GM23338 (cell line): Measurements from ENCODE around the gene TAT. TPM values are rescaled to one million over a fixed set of nuclear protein-coding genes. Genes with fewer than 3 reads are reported as not detected.

Experiments
- ATAC-seq: fragments of 200-7000 bp; cut with Tn5 transposase; 3 replicates; pipeline ENCODE4 v1.9.1; 2020
- DNase-seq: peaks from one replicate; pipeline ENCODE4 v3.0.0-alpha.2; 2015; ENCODE audit warnings: low spot score
- H2AFZ ChIP-seq: fragments of 200-600 bp; sonication (generic); 2 replicates; pipeline ENCODE4 v1.8.0; 2016; ENCODE audit warnings: antibody characterized with exemption, mild to moderate bottlenecking, moderate library complexity
- H3F3A ChIP-seq: fragments of 200-600 bp; sonication (generic); replicated peaks from 2 replicates; pipeline ENCODE4 v1.8.0; 2017; ENCODE audit warnings: antibody characterized with exemption, mixed run types, low read depth
- H3K27ac ChIP-seq: fragments of 200-600 bp; sonication (generic); 2 replicates; pipeline ENCODE4 v1.6.1; 2016; ENCODE audit warnings: low read depth
- H3K27me3 ChIP-seq: fragments of 200-600 bp; sonication (generic); 2 replicates; pipeline ENCODE4 v1.8.0; 2016; ENCODE audit warnings: mild to moderate bottlenecking, mixed run types, moderate library complexity; ENCODE audit not compliant: insufficient read depth
- H3K36me3 ChIP-seq: fragments of 200-600 bp; sonication (generic); 2 replicates; pipeline ENCODE4 v1.8.0; 2016; ENCODE audit warnings: mild to moderate bottlenecking; ENCODE audit not compliant: insufficient read depth
- H3K4me1 ChIP-seq: fragments of 200-600 bp; sonication (generic); 2 replicates; pipeline ENCODE4 v1.8.0; 2016; ENCODE audit warnings: mild to moderate bottlenecking, moderate library complexity; ENCODE audit not compliant: insufficient read depth
- H3K4me2 ChIP-seq: fragments of 200-600 bp; sonication (generic); 2 replicates; pipeline ENCODE4 v1.7.1; 2017; ENCODE audit warnings: mixed run types
- H3K4me3 ChIP-seq: fragments of 200-600 bp; sonication (generic); 2 replicates; pipeline ENCODE4 v1.6.1; 2016; ENCODE audit warnings: mixed run types
- H3K79me2 ChIP-seq: fragments of 200-600 bp; sonication (generic); replicated peaks from 2 replicates; pipeline ENCODE4 v1.8.0; 2017; ENCODE audit warnings: mild to moderate bottlenecking; ENCODE audit not compliant: insufficient read depth
- H3K9me2 ChIP-seq: fragments of 200-600 bp; sonication (generic); 2 replicates; pipeline ENCODE4 v1.8.0; 2017; ENCODE audit not compliant: insufficient read depth
- H4K20me1 ChIP-seq: fragments of 200-600 bp; sonication (generic); replicated peaks from 2 replicates; pipeline ENCODE4 v1.8.0; 2017; ENCODE audit warnings: mild to moderate bottlenecking; ENCODE audit not compliant: insufficient read depth
- H3K27ac Mint-ChIP-seq: 2 replicates; pipeline ENCODE4 v1.8.0; 2020; ENCODE audit warnings: inconsistent platforms, mild to moderate bottlenecking, moderate library complexity, mixed read lengths
- H3K27me3 Mint-ChIP-seq: 3 replicates; pipeline ENCODE4 v1.8.0; 2022; ENCODE audit warnings: low read depth, mild to moderate bottlenecking, moderate library complexity, mixed read lengths, inconsistent platforms; ENCODE audit not compliant: insufficient read depth, poor library complexity
- H3K36me3 Mint-ChIP-seq: 3 replicates; pipeline ENCODE4 v1.8.0; 2021; ENCODE audit warnings: low read depth, mild to moderate bottlenecking, inconsistent platforms, moderate library complexity, mixed read lengths
- H3K4me1 Mint-ChIP-seq: 3 replicates; pipeline ENCODE4 v1.8.0; 2020; ENCODE audit warnings: mild to moderate bottlenecking, inconsistent platforms, mixed read lengths
- H3K4me3 Mint-ChIP-seq: 3 replicates; pipeline ENCODE4 v1.8.0; 2021; ENCODE audit warnings: moderate library complexity, mild to moderate bottlenecking, inconsistent platforms, mixed read lengths
- H3K9me3 Mint-ChIP-seq: 3 replicates; pipeline ENCODE4 v1.8.0; 2020; ENCODE audit warnings: moderate library complexity, mild to moderate bottlenecking, inconsistent platforms, mixed read lengths
- CREB1 ChIP-seq: fragments of 250-450 bp; sonication (Bioruptor Pico); IDR thresholded peaks from 2 replicates; pipeline ENCODE4 v1.5.0; 2020; ENCODE audit warnings: low read depth, mild to moderate bottlenecking, moderate library complexity
- EZH2 ChIP-seq: fragments of 200-600 bp; sonication (generic); IDR thresholded peaks from one replicate; pipeline ENCODE4 v1.8.0; 2017; ENCODE audit warnings: antibody characterized with exemption, mild to moderate bottlenecking, low read depth; ENCODE audit not compliant: unreplicated experiment
- EZH2phosphoT487 ChIP-seq: fragments of 200-600 bp; sonication (generic); IDR thresholded peaks from one replicate; pipeline ENCODE4 v1.8.1; 2018; ENCODE audit warnings: antibody characterized with exemption; ENCODE audit not compliant: unreplicated experiment
- JUNB ChIP-seq: IDR thresholded peaks from one replicate; pipeline ENCODE4 v1.6.1; 2016; ENCODE audit warnings: antibody characterized with exemption; ENCODE audit not compliant: unreplicated experiment
- NANOG ChIP-seq: IDR thresholded peaks from 2 replicates; pipeline ENCODE4 v1.6.1; 2016; ENCODE audit warnings: antibody characterized with exemption, borderline replicate concordance
- POLR2AphosphoS5 ChIP-seq: IDR thresholded peaks from 2 replicates; pipeline ENCODE4 v1.6.1; 2016; ENCODE audit warnings: antibody characterized with exemption, low read depth
- STAT1 ChIP-seq: IDR thresholded peaks from one replicate; pipeline ENCODE4 v1.6.1; 2016; ENCODE audit warnings: antibody characterized with exemption; ENCODE audit not compliant: unreplicated experiment
- ZNF114 ChIP-seq: fragments of 250-450 bp; sonication (Bioruptor Pico); IDR thresholded peaks from 2 replicates; pipeline ENCODE4 v1.5.0; 2020; ENCODE audit warnings: mild to moderate bottlenecking, moderate library complexity
- ZNF331 ChIP-seq: fragments of 250-450 bp; sonication (Bioruptor Pico); IDR thresholded peaks from 2 replicates; pipeline ENCODE4 v1.5.0; 2020; ENCODE audit warnings: low read depth, mild to moderate bottlenecking, moderate library complexity
- polyA plus RNA-seq: library from polyadenylated mRNA; unstranded; fragments of >200 nt; fragmentation: Nextera tagmentation; extraction: Ambion mirVana; gene quantifications from 2 replicates; pipeline ENCODE4 v1.2.1, GENCODE V29; 2016
- total RNA-seq: library from RNA; depleted of rRNA; stranded (reverse); fragments of >200 nt; shearing (Covaris generic); gene quantifications from 2 replicates; pipeline ENCODE4 v1.2.3, GENCODE V29; 2014
- TF ChIP-seq, protein P1 (sequence below), 2 experiments: fragments of 200-600 bp in 1 of 2; sonication (generic) in 1 of 2; conservative IDR thresholded peaks; 2 replicates each; pipeline versions ENCODE4 v1.5.1 to v1.6.1; 2016 to 2017; ENCODE audit warnings: antibody characterized with exemption in 2 of 2, low read depth in 2 of 2, mild to moderate bottlenecking in 2 of 2, moderate library complexity in 1 of 2
- TF ChIP-seq, protein P2 (sequence below): IDR thresholded peaks from one replicate; pipeline ENCODE4 v1.6.1; 2018; ENCODE audit warnings: antibody characterized with exemption; ENCODE audit not compliant: unreplicated experiment
- TF ChIP-seq, protein P3 (sequence below): fragments of 250-450 bp; sonication (Bioruptor Pico); IDR thresholded peaks from 2 replicates; pipeline ENCODE4 v1.5.0; 2020; ENCODE audit warnings: mild to moderate bottlenecking, moderate library complexity
- TF ChIP-seq, protein P4 (sequence below): IDR thresholded peaks from 2 replicates; pipeline ENCODE4 v1.6.1; 2016; ENCODE audit warnings: antibody characterized with exemption

Gene TAT
- total and polyA plus RNA-seq, 2 experiments from 2014 or later = 0.05 TPM; not detected in 1

DNA sequence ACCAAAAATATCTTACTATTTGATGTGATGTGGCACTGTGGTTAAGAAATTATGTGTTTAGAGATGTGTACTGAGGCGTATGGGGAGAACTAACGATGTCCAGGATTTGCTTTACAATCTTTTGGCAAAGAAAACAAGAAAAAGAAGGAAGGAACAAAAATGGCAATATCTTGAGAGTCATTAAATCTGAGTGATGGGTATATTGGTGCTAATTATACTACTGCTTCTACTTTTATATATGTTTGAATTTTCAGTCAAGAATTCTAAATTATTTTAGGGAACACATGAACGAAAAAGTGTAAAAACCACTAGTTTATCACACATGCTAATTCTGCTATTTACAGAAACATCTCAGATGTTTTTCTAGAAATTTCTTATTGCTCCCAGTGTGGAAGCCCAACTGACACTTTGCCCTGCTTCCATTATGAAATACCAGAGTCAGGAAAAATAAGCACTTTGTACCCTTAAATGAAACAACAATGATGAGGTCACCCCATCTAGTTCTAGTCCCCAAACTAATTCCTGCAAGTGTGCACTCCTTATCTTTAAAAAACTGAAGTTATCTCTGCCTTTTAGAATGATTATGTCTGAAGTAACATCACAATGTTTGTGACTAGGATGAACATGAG is 18.8 kb downstream of the TAT start:
- peaks cover 6% of the 10 kb centered on the region; the same call in 1 of the 2 replicates for H3K9me2 ChIP-seq
- no peaks in the 10 kb centered on the region for H3K27me3 ChIP-seq
- Mint-ChIP-seq H3K36me3 (peaks cover 11% of the 10 kb centered on the region), H3K9me3 (peaks cover 19% of the 10 kb centered on the region), H3K27ac (no peak overlapping the region), H3K4me3 (no peak overlapping the region), H3K4me1 (no peaks in the 10 kb centered on the region), H3K27me3 (peaks cover 3% of the 10 kb centered on the region)
- ATAC-seq (no peak), DNase-seq (no peak)
- no peak overlapping the region for H2AFZ ChIP-seq
- no peak overlapping the region for H3K4me3 ChIP-seq
- H4K20me1 ChIP-seq = no peaks in the 10 kb centered on the region
- H3K27ac ChIP-seq = no peak overlapping the region
- no peaks in the 10 kb centered on the region for H3K79me2 ChIP-seq
- no peaks in the 10 kb centered on the region for H3K4me1 ChIP-seq
- H3K4me2 ChIP-seq = no peak overlapping the region
- 0 out of 2 replicates have a peak, but pooled peaks cover 6% of the 10 kb centered on the region for H3K36me3 ChIP-seq
- TF ChIP-seq CREB1 (CRISPR knock-in tag) = no peak
- TF ChIP-seq EZH2 = no peak
- TF ChIP-seq POLR2AphosphoS5 = no peak
- TF ChIP-seq ZNF331 = no peak
- TF ChIP-seq ZNF114 (CRISPR knock-in tag) = no peak
- no peak for TF ChIP-seq JUNB
- TF ChIP-seq STAT1 = no peak
- TF ChIP-seq, protein P1, sequence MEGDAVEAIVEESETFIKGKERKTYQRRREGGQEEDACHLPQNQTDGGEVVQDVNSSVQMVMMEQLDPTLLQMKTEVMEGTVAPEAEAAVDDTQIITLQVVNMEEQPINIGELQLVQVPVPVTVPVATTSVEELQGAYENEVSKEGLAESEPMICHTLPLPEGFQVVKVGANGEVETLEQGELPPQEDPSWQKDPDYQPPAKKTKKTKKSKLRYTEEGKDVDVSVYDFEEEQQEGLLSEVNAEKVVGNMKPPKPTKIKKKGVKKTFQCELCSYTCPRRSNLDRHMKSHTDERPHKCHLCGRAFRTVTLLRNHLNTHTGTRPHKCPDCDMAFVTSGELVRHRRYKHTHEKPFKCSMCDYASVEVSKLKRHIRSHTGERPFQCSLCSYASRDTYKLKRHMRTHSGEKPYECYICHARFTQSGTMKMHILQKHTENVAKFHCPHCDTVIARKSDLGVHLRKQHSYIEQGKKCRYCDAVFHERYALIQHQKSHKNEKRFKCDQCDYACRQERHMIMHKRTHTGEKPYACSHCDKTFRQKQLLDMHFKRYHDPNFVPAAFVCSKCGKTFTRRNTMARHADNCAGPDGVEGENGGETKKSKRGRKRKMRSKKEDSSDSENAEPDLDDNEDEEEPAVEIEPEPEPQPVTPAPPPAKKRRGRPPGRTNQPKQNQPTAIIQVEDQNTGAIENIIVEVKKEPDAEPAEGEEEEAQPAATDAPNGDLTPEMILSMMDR (conservative IDR thresholded peaks at IDR 0.05; ENCODE audit: low read depth in 2 of 2) = no peak
- no peak for TF ChIP-seq NANOG
- no peak for TF ChIP-seq EZH2phosphoT487
- TF ChIP-seq, protein P2, sequence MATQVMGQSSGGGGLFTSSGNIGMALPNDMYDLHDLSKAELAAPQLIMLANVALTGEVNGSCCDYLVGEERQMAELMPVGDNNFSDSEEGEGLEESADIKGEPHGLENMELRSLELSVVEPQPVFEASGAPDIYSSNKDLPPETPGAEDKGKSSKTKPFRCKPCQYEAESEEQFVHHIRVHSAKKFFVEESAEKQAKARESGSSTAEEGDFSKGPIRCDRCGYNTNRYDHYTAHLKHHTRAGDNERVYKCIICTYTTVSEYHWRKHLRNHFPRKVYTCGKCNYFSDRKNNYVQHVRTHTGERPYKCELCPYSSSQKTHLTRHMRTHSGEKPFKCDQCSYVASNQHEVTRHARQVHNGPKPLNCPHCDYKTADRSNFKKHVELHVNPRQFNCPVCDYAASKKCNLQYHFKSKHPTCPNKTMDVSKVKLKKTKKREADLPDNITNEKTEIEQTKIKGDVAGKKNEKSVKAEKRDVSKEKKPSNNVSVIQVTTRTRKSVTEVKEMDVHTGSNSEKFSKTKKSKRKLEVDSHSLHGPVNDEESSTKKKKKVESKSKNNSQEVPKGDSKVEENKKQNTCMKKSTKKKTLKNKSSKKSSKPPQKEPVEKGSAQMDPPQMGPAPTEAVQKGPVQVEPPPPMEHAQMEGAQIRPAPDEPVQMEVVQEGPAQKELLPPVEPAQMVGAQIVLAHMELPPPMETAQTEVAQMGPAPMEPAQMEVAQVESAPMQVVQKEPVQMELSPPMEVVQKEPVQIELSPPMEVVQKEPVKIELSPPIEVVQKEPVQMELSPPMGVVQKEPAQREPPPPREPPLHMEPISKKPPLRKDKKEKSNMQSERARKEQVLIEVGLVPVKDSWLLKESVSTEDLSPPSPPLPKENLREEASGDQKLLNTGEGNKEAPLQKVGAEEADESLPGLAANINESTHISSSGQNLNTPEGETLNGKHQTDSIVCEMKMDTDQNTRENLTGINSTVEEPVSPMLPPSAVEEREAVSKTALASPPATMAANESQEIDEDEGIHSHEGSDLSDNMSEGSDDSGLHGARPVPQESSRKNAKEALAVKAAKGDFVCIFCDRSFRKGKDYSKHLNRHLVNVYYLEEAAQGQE = no peak
- TF ChIP-seq, protein P3, sequence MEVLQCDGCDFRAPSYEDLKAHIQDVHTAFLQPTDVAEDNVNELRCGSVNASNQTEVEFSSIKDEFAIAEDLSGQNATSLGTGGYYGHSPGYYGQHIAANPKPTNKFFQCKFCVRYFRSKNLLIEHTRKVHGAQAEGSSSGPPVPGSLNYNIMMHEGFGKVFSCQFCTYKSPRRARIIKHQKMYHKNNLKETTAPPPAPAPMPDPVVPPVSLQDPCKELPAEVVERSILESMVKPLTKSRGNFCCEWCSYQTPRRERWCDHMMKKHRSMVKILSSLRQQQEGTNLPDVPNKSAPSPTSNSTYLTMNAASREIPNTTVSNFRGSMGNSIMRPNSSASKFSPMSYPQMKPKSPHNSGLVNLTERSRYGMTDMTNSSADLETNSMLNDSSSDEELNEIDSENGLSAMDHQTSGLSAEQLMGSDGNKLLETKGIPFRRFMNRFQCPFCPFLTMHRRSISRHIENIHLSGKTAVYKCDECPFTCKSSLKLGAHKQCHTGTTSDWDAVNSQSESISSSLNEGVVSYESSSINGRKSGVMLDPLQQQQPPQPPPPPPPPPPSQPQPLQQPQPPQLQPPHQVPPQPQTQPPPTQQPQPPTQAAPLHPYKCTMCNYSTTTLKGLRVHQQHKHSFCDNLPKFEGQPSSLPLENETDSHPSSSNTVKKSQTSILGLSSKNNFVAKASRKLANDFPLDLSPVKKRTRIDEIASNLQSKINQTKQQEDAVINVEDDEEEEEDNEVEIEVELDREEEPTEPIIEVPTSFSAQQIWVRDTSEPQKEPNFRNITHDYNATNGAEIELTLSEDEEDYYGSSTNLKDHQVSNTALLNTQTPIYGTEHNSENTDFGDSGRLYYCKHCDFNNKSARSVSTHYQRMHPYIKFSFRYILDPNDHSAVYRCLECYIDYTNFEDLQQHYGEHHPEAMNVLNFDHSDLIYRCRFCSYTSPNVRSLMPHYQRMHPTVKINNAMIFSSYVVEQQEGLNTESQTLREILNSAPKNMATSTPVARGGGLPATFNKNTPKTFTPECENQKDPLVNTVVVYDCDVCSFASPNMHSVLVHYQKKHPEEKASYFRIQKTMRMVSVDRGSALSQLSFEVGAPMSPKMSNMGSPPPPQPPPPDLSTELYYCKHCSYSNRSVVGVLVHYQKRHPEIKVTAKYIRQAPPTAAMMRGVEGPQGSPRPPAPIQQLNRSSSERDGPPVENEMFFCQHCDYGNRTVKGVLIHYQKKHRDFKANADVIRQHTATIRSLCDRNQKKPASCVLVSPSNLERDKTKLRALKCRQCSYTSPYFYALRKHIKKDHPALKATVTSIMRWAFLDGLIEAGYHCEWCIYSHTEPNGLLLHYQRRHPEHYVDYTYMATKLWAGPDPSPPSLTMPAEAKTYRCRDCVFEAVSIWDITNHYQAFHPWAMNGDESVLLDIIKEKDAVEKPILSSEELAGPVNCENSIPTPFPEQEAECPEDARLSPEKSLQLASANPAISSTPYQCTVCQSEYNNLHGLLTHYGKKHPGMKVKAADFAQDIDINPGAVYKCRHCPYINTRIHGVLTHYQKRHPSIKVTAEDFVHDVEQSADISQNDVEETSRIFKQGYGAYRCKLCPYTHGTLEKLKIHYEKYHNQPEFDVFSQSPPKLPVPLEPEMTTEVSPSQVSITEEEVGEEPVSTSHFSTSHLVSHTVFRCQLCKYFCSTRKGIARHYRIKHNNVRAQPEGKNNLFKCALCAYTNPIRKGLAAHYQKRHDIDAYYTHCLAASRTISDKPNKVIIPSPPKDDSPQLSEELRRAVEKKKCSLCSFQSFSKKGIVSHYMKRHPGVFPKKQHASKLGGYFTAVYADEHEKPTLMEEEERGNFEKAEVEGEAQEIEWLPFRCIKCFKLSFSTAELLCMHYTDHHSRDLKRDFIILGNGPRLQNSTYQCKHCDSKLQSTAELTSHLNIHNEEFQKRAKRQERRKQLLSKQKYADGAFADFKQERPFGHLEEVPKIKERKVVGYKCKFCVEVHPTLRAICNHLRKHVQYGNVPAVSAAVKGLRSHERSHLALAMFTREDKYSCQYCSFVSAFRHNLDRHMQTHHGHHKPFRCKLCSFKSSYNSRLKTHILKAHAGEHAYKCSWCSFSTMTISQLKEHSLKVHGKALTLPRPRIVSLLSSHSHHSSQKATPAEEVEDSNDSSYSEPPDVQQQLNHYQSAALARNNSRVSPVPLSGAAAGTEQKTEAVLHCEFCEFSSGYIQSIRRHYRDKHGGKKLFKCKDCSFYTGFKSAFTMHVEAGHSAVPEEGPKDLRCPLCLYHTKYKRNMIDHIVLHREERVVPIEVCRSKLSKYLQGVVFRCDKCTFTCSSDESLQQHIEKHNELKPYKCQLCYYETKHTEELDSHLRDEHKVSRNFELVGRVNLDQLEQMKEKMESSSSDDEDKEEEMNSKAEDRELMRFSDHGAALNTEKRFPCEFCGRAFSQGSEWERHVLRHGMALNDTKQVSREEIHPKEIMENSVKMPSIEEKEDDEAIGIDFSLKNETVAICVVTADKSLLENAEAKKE = no peak
- TF ChIP-seq, protein P4, sequence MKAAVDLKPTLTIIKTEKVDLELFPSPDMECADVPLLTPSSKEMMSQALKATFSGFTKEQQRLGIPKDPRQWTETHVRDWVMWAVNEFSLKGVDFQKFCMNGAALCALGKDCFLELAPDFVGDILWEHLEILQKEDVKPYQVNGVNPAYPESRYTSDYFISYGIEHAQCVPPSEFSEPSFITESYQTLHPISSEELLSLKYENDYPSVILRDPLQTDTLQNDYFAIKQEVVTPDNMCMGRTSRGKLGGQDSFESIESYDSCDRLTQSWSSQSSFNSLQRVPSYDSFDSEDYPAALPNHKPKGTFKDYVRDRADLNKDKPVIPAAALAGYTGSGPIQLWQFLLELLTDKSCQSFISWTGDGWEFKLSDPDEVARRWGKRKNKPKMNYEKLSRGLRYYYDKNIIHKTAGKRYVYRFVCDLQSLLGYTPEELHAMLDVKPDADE = no peak
- H3F3A ChIP-seq = no peaks in the 10 kb centered on the region
